ENCODE measurements around the gene NAP1L4.

GRCh38 chr11:3030289-3031070 is 38.4 kb upstream of the NAP1L4 start:
- TF ChIP-seq CTCF (IDR thresholded peaks at IDR 0.05 in 2 of 3, conservative IDR thresholded peaks at IDR 0.05 in 1 of 3; ENCODE audit: borderline replicate concordance in 1 of 3, insufficient read depth in 1 of 3, low read depth in 2 of 3, low read length in 2 of 3): no peak
- TF ChIP-seq FOSL1 (IDR thresholded peaks at IDR 0.05; ENCODE audit: low read depth): no peak
- no peak for TF ChIP-seq SIN3A (IDR thresholded peaks at IDR 0.05; ENCODE audit: low read depth)
- TF ChIP-seq POLR2A (IDR thresholded peaks at IDR 0.05; ENCODE audit: borderline replicate concordance, extremely low read depth, insufficient read depth, insufficient read length): no peak
- TF ChIP-seq REST (IDR thresholded peaks at IDR 0.05; ENCODE audit: low read depth): no peak
- no peak for TF ChIP-seq ATF3 (IDR thresholded peaks at IDR 0.05)

All from HCT116 (cell line).